Measurements from ENCODE around the gene SLC46A3.
"Not testable (repeated sequence)": the region's sequence is repeated elsewhere in the genome, so short reads cannot be mapped to it uniquely, and the experiment has no call there.

SLC46A3 gene

GRCh38 chr13:28707629-28708427, 10.9 kb downstream of the SLC46A3 start:
- Histone ChIP-seq H2AFZ (ENCODE audit: low read length, unreplicated experiment) (peak overlapping the region; percentile 88), H3K27me3 (ENCODE audit: insufficient read depth, low read length) (no peaks in the 10 kb centered on the region), H3K27ac (ENCODE audit: low read depth, low read length) (peak overlapping the region; percentile 18; the same call in 1 of the 2 replicates), H3K36me3 (ENCODE audit: insufficient read depth, low read length) (no peaks in the 10 kb centered on the region), H3K4me1 (ENCODE audit: control insufficient read depth, insufficient read depth, low read length, unreplicated experiment) (peaks cover 8% of the 10 kb centered on the region), H3K4me3 (ENCODE audit: low read depth, low read length) (peak overlapping the region; percentile 28; the same call in 1 of the 2 replicates), H3K79me2 (ENCODE audit: control insufficient read depth, insufficient read depth, low read length, unreplicated experiment) (no peaks in the 10 kb centered on the region)

GRCh38 chr13:28705461-28706083, 13.2 kb downstream of the SLC46A3 start:
- peaks cover 8% of the 10 kb centered on the region for H3K4me1 ChIP-seq (ENCODE audit: control insufficient read depth, insufficient read depth, low read length, unreplicated experiment)
- no peak overlapping the region for H2AFZ ChIP-seq (ENCODE audit: low read length, unreplicated experiment)
- H3K4me3 ChIP-seq (ENCODE audit: low read depth, low read length), result no peak overlapping the region
- H3K36me3 ChIP-seq (ENCODE audit: insufficient read depth, low read length), result no peaks in the 10 kb centered on the region
- H3K27me3 ChIP-seq (ENCODE audit: insufficient read depth, low read length), result no peaks in the 10 kb centered on the region
- no peak overlapping the region for H3K27ac ChIP-seq (ENCODE audit: low read depth, low read length)
- no peaks in the 10 kb centered on the region for H3K79me2 ChIP-seq (ENCODE audit: control insufficient read depth, insufficient read depth, low read length, unreplicated experiment)

- no peaks in the 10 kb centered on the region for H3K36me3 ChIP-seq (ENCODE audit: insufficient read depth, low read length)
- no peak overlapping the region for H3K27ac ChIP-seq (ENCODE audit: low read depth, low read length)
- H2AFZ ChIP-seq (ENCODE audit: low read length, unreplicated experiment), result no peak overlapping the region
- H3K4me3 ChIP-seq (ENCODE audit: low read depth, low read length), result no peak overlapping the region
- peaks cover 8% of the 10 kb centered on the region for H3K4me1 ChIP-seq (ENCODE audit: control insufficient read depth, insufficient read depth, low read length, unreplicated experiment)
- H3K79me2 ChIP-seq (ENCODE audit: control insufficient read depth, insufficient read depth, low read length, unreplicated experiment), result no peaks in the 10 kb centered on the region
- H3K27me3 ChIP-seq (ENCODE audit: insufficient read depth, low read length), result no peaks in the 10 kb centered on the region
These were observed 13.9 kb downstream of the SLC46A3 start for GRCh38 chr13:28704919-28705318.

GRCh38 chr13:28704282-28704681, 14.5 kb downstream of the SLC46A3 start:
- no peak overlapping the region for H3K4me3 ChIP-seq (ENCODE audit: low read depth, low read length)
- H3K4me1 ChIP-seq (ENCODE audit: control insufficient read depth, insufficient read depth, low read length, unreplicated experiment), result peaks cover 8% of the 10 kb centered on the region
- no peaks in the 10 kb centered on the region for H3K36me3 ChIP-seq (ENCODE audit: insufficient read depth, low read length)
- no peaks in the 10 kb centered on the region for H3K79me2 ChIP-seq (ENCODE audit: control insufficient read depth, insufficient read depth, low read length, unreplicated experiment)
- no peaks in the 10 kb centered on the region for H3K27me3 ChIP-seq (ENCODE audit: insufficient read depth, low read length)
- H3K27ac ChIP-seq (ENCODE audit: low read depth, low read length), result no peak overlapping the region
- H2AFZ ChIP-seq (ENCODE audit: low read length, unreplicated experiment), result no peak overlapping the region

- H3K4me1 ChIP-seq (ENCODE audit: control insufficient read depth, insufficient read depth, low read length, unreplicated experiment), result peaks cover 13% of the 10 kb centered on the region
- H3K79me2 ChIP-seq (ENCODE audit: control insufficient read depth, insufficient read depth, low read length, unreplicated experiment), result no peaks in the 10 kb centered on the region
- H2AFZ ChIP-seq (ENCODE audit: low read length, unreplicated experiment), result no peak overlapping the region
- H3K27me3 ChIP-seq (ENCODE audit: insufficient read depth, low read length), result no peaks in the 10 kb centered on the region
- H3K4me3 ChIP-seq (ENCODE audit: low read depth, low read length), result no peak overlapping the region
- no peaks in the 10 kb centered on the region for H3K36me3 ChIP-seq (ENCODE audit: insufficient read depth, low read length)
- no peak overlapping the region for H3K27ac ChIP-seq (ENCODE audit: low read depth, low read length)
These were observed 19.5 kb downstream of the SLC46A3 start for GRCh38 chr13:28699246-28699645.

- Histone ChIP-seq H3K27ac (ENCODE audit: low read depth, low read length) (no peak overlapping the region), H3K27me3 (ENCODE audit: insufficient read depth, low read length) (peaks cover 5% of the 10 kb centered on the region; the same call in 1 of the 2 replicates), H3K4me3 (ENCODE audit: low read depth, low read length) (no peak overlapping the region), H2AFZ (ENCODE audit: low read length, unreplicated experiment) (no peak overlapping the region), H3K79me2 (ENCODE audit: control insufficient read depth, insufficient read depth, low read length, unreplicated experiment) (no peaks in the 10 kb centered on the region), H3K36me3 (ENCODE audit: insufficient read depth, low read length) (no peaks in the 10 kb centered on the region), H3K4me1 (ENCODE audit: control insufficient read depth, insufficient read depth, low read length, unreplicated experiment) (peaks cover 13% of the 10 kb centered on the region)
These were observed 21.3 kb downstream of the SLC46A3 start for GRCh38 chr13:28697441-28697840.

GRCh38 chr13:28693605-28694491, 24.9 kb downstream of the SLC46A3 start:
- H3K79me2 ChIP-seq (ENCODE audit: control insufficient read depth, insufficient read depth, low read length, unreplicated experiment); H3K27ac ChIP-seq (ENCODE audit: low read depth, low read length); H2AFZ ChIP-seq (ENCODE audit: low read length, unreplicated experiment); H3K4me3 ChIP-seq (ENCODE audit: low read depth, low read length); H3K27me3 ChIP-seq (ENCODE audit: insufficient read depth, low read length); H3K36me3 ChIP-seq (ENCODE audit: insufficient read depth, low read length): not testable (repeated sequence)
- H3K4me1 ChIP-seq (ENCODE audit: control insufficient read depth, insufficient read depth, low read length, unreplicated experiment), result peaks cover 13% of the 10 kb centered on the region

GRCh38 chr13:28685892-28686291, 32.9 kb downstream of the SLC46A3 start:
- Histone ChIP-seq H3K4me3 (ENCODE audit: low read depth, low read length) (no peak overlapping the region), H3K27ac (ENCODE audit: low read depth, low read length) (no peak overlapping the region), H3K4me1 (ENCODE audit: control insufficient read depth, insufficient read depth, low read length, unreplicated experiment) (no peaks in the 10 kb centered on the region), H2AFZ (ENCODE audit: low read length, unreplicated experiment) (no peak overlapping the region), H3K79me2 (ENCODE audit: control insufficient read depth, insufficient read depth, low read length, unreplicated experiment) (no peaks in the 10 kb centered on the region), H3K27me3 (ENCODE audit: insufficient read depth, low read length) (no peaks in the 10 kb centered on the region), H3K36me3 (ENCODE audit: insufficient read depth, low read length) (no peaks in the 10 kb centered on the region)

GRCh38 chr13:28685114-28685513, 33.7 kb downstream of the SLC46A3 start:
- Histone ChIP-seq H3K27me3 (ENCODE audit: insufficient read depth, low read length) (no peaks in the 10 kb centered on the region), H2AFZ (ENCODE audit: low read length, unreplicated experiment) (no peak overlapping the region), H3K79me2 (ENCODE audit: control insufficient read depth, insufficient read depth, low read length, unreplicated experiment) (no peaks in the 10 kb centered on the region), H3K4me1 (ENCODE audit: control insufficient read depth, insufficient read depth, low read length, unreplicated experiment) (no peaks in the 10 kb centered on the region), H3K4me3 (ENCODE audit: low read depth, low read length) (no peak overlapping the region), H3K36me3 (ENCODE audit: insufficient read depth, low read length) (no peaks in the 10 kb centered on the region), H3K27ac (ENCODE audit: low read depth, low read length) (no peak overlapping the region)

GRCh38 chr13:28684257-28684656, 34.5 kb downstream of the SLC46A3 start:
- Histone ChIP-seq H3K27me3 (ENCODE audit: insufficient read depth, low read length) (no peaks in the 10 kb centered on the region), H3K4me1 (ENCODE audit: control insufficient read depth, insufficient read depth, low read length, unreplicated experiment) (no peaks in the 10 kb centered on the region)

More at GRCh38 chr13:28684257-28684656, 34.5 kb downstream of the SLC46A3 start:
- no peak overlapping the region for H3K27ac ChIP-seq (ENCODE audit: low read depth, low read length)
- H3K36me3 ChIP-seq (ENCODE audit: insufficient read depth, low read length), result no peaks in the 10 kb centered on the region
- H3K79me2 ChIP-seq (ENCODE audit: control insufficient read depth, insufficient read depth, low read length, unreplicated experiment), result no peaks in the 10 kb centered on the region
- no peak overlapping the region for H2AFZ ChIP-seq (ENCODE audit: low read length, unreplicated experiment)
- no peak overlapping the region for H3K4me3 ChIP-seq (ENCODE audit: low read depth, low read length)
